GM12878 (cell line): ENCODE data around the gene LGMN. TPM values are rescaled to one million over a fixed set of nuclear protein-coding genes. Genes with fewer than 3 reads are reported as not detected.

Source experiments
- ATAC-seq: fragments of 200-7000 bp; cut with Tn5 transposase; 3 replicates; pipeline ENCODE4 v1.9.1; 2020; ENCODE audit warnings: mild to moderate bottlenecking, moderate library complexity
- BruUV-seq: library from RNA; stranded (reverse); fragments of 400-500 nt; replicated peaks from 2 replicates; lab custom pipeline; 2021; lab: Mats Ljungman, UMichigan
- CTCF ChIA-PET: fragments of 300-600 bp; sonication (Branson Sonifier 250); formaldehyde crosslinking; extraction: SDS; loops from one replicate; lab custom pipeline; 2021; ENCODE audit warnings: inconsistent platforms; lab: Yijun Ruan, JAX
- POLR2A ChIA-PET: fragments of 350-600 bp; formaldehyde crosslinking; extraction: SDS; loops from one replicate; lab custom pipeline; 2021; ENCODE audit warnings: inconsistent platforms; lab: Charles Lee
- RAD21 ChIA-PET: fragments of 300-600 bp; sonication (Branson Sonifier 250); formaldehyde crosslinking; loops from one replicate; lab custom pipeline; 2023; ENCODE audit warnings: antibody characterized with exemption; ENCODE audit not compliant: unreplicated experiment; lab: Charles Lee
- SMC1A ChIA-PET: fragments of 300-600 bp; sonication (Branson Sonifier 250); formaldehyde crosslinking; loops from one replicate; lab custom pipeline; 2023; ENCODE audit not compliant: unreplicated experiment, uncharacterized antibody; lab: Charles Lee
- DNase-seq: peaks from one replicate; pipeline ENCODE4 v3.0.0-alpha.2; 2011; ENCODE audit warnings: low read depth, low spot score
- FAIRE-seq: peaks from 3 replicates; lab custom pipeline; 2011; peaks lifted over from hg19 to GRCh38; lab: Jason Lieb, UNC
- H2AFZ ChIP-seq: 2 replicates; pipeline ENCODE4 v1.6.0; 2011; ENCODE audit warnings: low read depth, low read length, control low read depth; ENCODE audit not compliant: control insufficient read depth
- H3K27ac ChIP-seq: 2 replicates; pipeline ENCODE4 v1.5.1; 2011; ENCODE audit warnings: control low read depth; ENCODE audit not compliant: control insufficient read depth, insufficient read depth
- H3K27me3 ChIP-seq, 2 experiments: replicated peaks in 1 of 2; 2 replicates each; pipeline versions ENCODE4 v1.6.0 to v1.6.1; 2011; ENCODE audit warnings: low read length in 1 of 2; ENCODE audit not compliant: control insufficient read depth in 2 of 2, insufficient read depth in 2 of 2
- H3K36me3 ChIP-seq, 2 experiments: 2 replicates each; pipeline ENCODE4 v1.5.1; 2011; ENCODE audit warnings: low read length in 1 of 2; ENCODE audit not compliant: control insufficient read depth in 2 of 2, insufficient read depth in 2 of 2
- H3K4me1 ChIP-seq: 2 replicates; pipeline ENCODE4 v1.6.1; 2011; ENCODE audit warnings: mild to moderate bottlenecking, low read length, moderate library complexity, mixed read lengths; ENCODE audit not compliant: control insufficient read depth, insufficient read depth
- H3K4me2 ChIP-seq: 2 replicates; pipeline ENCODE4 v1.6.0; 2011; ENCODE audit warnings: control low read depth; ENCODE audit not compliant: control insufficient read depth, insufficient read depth
- H3K4me3 ChIP-seq: fragments of 200-600 bp; sonication (generic); 2 replicates; pipeline ENCODE4 v1.5.1; 2016
- H3K79me2 ChIP-seq: 2 replicates; pipeline ENCODE4 v1.6.0; 2011; ENCODE audit warnings: low read length; ENCODE audit not compliant: control insufficient read depth, insufficient read depth
- H3K9ac ChIP-seq: 2 replicates; pipeline ENCODE4 v1.8.0; 2011; ENCODE audit warnings: low read length, control low read depth, mixed read lengths; ENCODE audit not compliant: control insufficient read depth, insufficient read depth
- H3K9me3 ChIP-seq: replicated peaks from 3 replicates; pipeline ENCODE4 v1.5.1; 2011; ENCODE audit warnings: mild to moderate bottlenecking, low read length; ENCODE audit not compliant: control insufficient read depth, insufficient read depth
- H4K20me1 ChIP-seq: 2 replicates; pipeline ENCODE4 v1.6.0; 2011; ENCODE audit not compliant: control insufficient read depth, insufficient read depth
- ETV6 ChIP-seq, 2 experiments: fragments of 450-650 bp in 1 of 2; IDR thresholded peaks in 1 of 2; conservative IDR thresholded peaks in 1 of 2; 2 replicates each; pipeline ENCODE4 v1.6.1; 2014; ENCODE audit warnings: antibody characterized with exemption in 1 of 2, borderline replicate concordance in 1 of 2, low read depth in 1 of 2, mild to moderate bottlenecking in 1 of 2, moderate library complexity in 1 of 2
- HSF1 ChIP-seq: fragments of 150-350 bp; IDR thresholded peaks from 2 replicates; pipeline ENCODE4 v1.6.1; 2014; ENCODE audit warnings: mild to moderate bottlenecking, low read depth, low read length
- JUNB ChIP-seq: IDR thresholded peaks from 2 replicates; pipeline ENCODE4 v1.6.1; 2016; ENCODE audit warnings: antibody characterized with exemption, mild to moderate bottlenecking
- JUND ChIP-seq: IDR thresholded peaks from 2 replicates; pipeline ENCODE4 v1.6.1; 2012; ENCODE audit warnings: low read depth, mild to moderate bottlenecking, low read length, improper control_type of control experiment, moderate library complexity
- MEF2B ChIP-seq: fragments of 450-650 bp; IDR thresholded peaks from 2 replicates; pipeline ENCODE4 v1.6.1; 2018; ENCODE audit warnings: mild to moderate bottlenecking, moderate library complexity; ENCODE audit not compliant: partially characterized antibody, poor library complexity, severe bottlenecking
- NKRF ChIP-seq: fragments of 450-650 bp; conservative IDR thresholded peaks from 2 replicates; pipeline ENCODE4 v1.6.1; 2017; ENCODE audit warnings: mild to moderate bottlenecking, moderate library complexity
- RBBP5 ChIP-seq: fragments of 200-600 bp; sonication (generic); conservative IDR thresholded peaks from 2 replicates; pipeline ENCODE4 v1.6.1; 2016
- RELA ChIP-seq: fragments of 450-650 bp; IDR thresholded peaks from 2 replicates; pipeline ENCODE4 v1.8.0; 2014; ENCODE audit warnings: borderline replicate concordance; ENCODE audit not compliant: partially characterized antibody
- RFX5 ChIP-seq: IDR thresholded peaks from 2 replicates; pipeline ENCODE4 v1.6.1; 2011; ENCODE audit warnings: low read depth, low read length, improper control_type of control experiment
- SMC3 ChIP-seq: IDR thresholded peaks from 2 replicates; pipeline ENCODE4 v1.6.1; 2011; ENCODE audit warnings: low read length, improper control_type of control experiment, borderline replicate concordance
- SREBF1 ChIP-seq: IDR thresholded peaks from 2 replicates; pipeline ENCODE4 v1.6.1; 2012; ENCODE audit warnings: mild to moderate bottlenecking, low read length
- TCF12 ChIP-seq: IDR thresholded peaks from 2 replicates; pipeline ENCODE4 v1.6.1; 2011; ENCODE audit warnings: low read depth, mild to moderate bottlenecking, low read length
- TCF3 ChIP-seq: IDR thresholded peaks from 2 replicates; pipeline ENCODE4 v1.6.1; 2012; ENCODE audit warnings: low read depth, mild to moderate bottlenecking, low read length, borderline replicate concordance; ENCODE audit not compliant: insufficient read depth
- WGBS: methylation state at CpG from one replicate; pipeline ENCODE4 v1.1.6; 2016; ENCODE audit warnings: low lambda C conversion rate; ENCODE audit not compliant: insufficient replicate concordance, insufficient coverage; ENCODE audit errors: missing lambda C conversion rate; 5-methylcytosine and 5-hydroxymethylcytosine counted together
- in situ Hi-C: fragments of 300-500 bp; cut with MboI; formaldehyde crosslinking; loops from 9 replicates; pipeline ENCODE4 v1.14.3; 2018; ENCODE audit warnings: mixed read lengths
- intact Hi-C: fragments of 100-400 bp; cut with micrococcal nuclease; formaldehyde crosslinking; loops from one replicate; pipeline ENCODE4 v1.14.2; 2022; ENCODE audit not compliant: unreplicated experiment
- polyA plus RNA-seq, 11 experiments: library from polyadenylated mRNA; depleted of rRNA in 4 of 11; unstranded in 6 of 11; stranded (reverse) in 5 of 11; fragments of >200 nt; fragmentation: Nextera tagmentation in 4 of 11; fragmentation: Illumina TruSeq in 1 of 11; extraction: Ambion mirVana in 4 of 11; extraction: Trizol in 1 of 11; gene quantifications; 1 replicate in 1 of 11; 2 replicates in 10 of 11; pipeline versions ENCODE4 v1.2.1 to v1.2.3, GENCODE V29; 2011 to 2016; ENCODE audit warnings: inconsistent platforms in 2 of 11, missing spikeins in 2 of 11, low read depth in 1 of 11
- total RNA-seq, 4 experiments: library from RNA; depleted of rRNA in 3 of 4; stranded (reverse); fragments of >200 nt in 3 of 4; fragmentation: Illumina TruSeq in 1 of 4; extraction: Trizol in 1 of 4; gene quantifications; 2 replicates each; pipeline versions ENCODE4 v1.2.1 to v1.2.3, GENCODE V29; 2013 to 2021
- TF ChIP-seq, protein P1 (sequence below): fragments of 450-650 bp; formaldehyde crosslinking; IDR thresholded peaks from 2 replicates; pipeline ENCODE4 v1.5.0; 2022; ENCODE audit warnings: mild to moderate bottlenecking, missing genetic modification characterization
- TF ChIP-seq, protein P2 (sequence below): IDR thresholded peaks from 2 replicates; pipeline ENCODE4 v1.6.1; 2012; ENCODE audit warnings: low read depth, low read length, improper control_type of control experiment

The LGMN gene
- total and polyA plus RNA-seq, 10 of the 15 experiments (the other 5 are each of a cell fraction or from before 2014, with no cell fraction given) = 0.71 to 192 (median 3.9) TPM

DNA sequence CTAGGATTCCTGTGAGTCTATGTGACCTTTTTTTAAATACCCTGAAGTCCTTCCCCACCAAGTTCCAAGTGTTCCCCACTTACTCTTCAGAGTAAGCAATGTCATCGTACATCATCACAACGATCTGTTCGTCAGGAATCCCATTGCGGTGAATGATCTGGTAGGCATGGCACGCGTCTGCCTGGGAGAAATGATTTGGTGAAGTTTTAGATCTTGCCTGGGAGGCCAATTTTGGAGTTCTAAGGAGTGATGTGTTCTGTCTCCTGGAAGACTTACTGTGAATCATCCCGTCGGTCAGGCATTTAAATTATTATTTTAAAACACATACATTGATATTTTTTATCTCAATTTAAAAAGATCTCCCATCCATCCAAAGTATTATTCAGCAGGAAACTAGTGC lies 29.8 kb downstream of the LGMN start:
- in situ Hi-C loops (no loop called here), intact Hi-C loops (loop anchor here (10.0 kb wide), 1 partner anchor 446 kb away; no protein-coding TSS in a partner anchor)
- H3K4me3 ChIP-seq = no peak overlapping the region
- no peak overlapping the region for H3K27ac ChIP-seq
- H3K79me2 ChIP-seq = no peaks in the 10 kb centered on the region
- no TSS peak for BruUV-seq
- POLR2A ChIA-PET = interaction anchor here (1.2 kb wide), 1 partner anchor 36 kb away, joined by 3 read pairs; no protein-coding TSS in a partner anchor
- ATAC-seq (no peak), DNase-seq (no peak), FAIRE-seq (no peak)
- H3K27me3 ChIP-seq = no peaks in the 10 kb centered on the region
- H3K4me1 ChIP-seq = no peaks in the 10 kb centered on the region
- H3K9me3 ChIP-seq = no peaks in the 10 kb centered on the region; the same call in 2 of the 3 replicates
- H3K9ac ChIP-seq = no peak overlapping the region
- RAD21 ChIA-PET = interaction anchor here (1.5 to 7.8 kb wide), 3 partner anchors 32 to 64 kb away, joined by 4 to 106 read pairs (median 6); no protein-coding TSS in a partner anchor
- H3K36me3 ChIP-seq = peaks cover 0 to 5% of the 10 kb centered on the region in 2 experiments; a peak in 2 of 4 replicates
- H4K20me1 ChIP-seq = no peaks in the 10 kb centered on the region; the same call in 1 of the 2 replicates
- 97% methylated on average over 8 of the region's 8 CpGs for WGBS
- no peak overlapping the region for H2AFZ ChIP-seq
- CTCF ChIA-PET = interaction anchor here (1.6 to 2.9 kb wide), 3 partner anchors 62 to 68 kb away, joined by 11 to 27 read pairs (median 11); no protein-coding TSS in a partner anchor
- TF ChIP-seq SMC3 = no peak
- TF ChIP-seq, protein P1, sequence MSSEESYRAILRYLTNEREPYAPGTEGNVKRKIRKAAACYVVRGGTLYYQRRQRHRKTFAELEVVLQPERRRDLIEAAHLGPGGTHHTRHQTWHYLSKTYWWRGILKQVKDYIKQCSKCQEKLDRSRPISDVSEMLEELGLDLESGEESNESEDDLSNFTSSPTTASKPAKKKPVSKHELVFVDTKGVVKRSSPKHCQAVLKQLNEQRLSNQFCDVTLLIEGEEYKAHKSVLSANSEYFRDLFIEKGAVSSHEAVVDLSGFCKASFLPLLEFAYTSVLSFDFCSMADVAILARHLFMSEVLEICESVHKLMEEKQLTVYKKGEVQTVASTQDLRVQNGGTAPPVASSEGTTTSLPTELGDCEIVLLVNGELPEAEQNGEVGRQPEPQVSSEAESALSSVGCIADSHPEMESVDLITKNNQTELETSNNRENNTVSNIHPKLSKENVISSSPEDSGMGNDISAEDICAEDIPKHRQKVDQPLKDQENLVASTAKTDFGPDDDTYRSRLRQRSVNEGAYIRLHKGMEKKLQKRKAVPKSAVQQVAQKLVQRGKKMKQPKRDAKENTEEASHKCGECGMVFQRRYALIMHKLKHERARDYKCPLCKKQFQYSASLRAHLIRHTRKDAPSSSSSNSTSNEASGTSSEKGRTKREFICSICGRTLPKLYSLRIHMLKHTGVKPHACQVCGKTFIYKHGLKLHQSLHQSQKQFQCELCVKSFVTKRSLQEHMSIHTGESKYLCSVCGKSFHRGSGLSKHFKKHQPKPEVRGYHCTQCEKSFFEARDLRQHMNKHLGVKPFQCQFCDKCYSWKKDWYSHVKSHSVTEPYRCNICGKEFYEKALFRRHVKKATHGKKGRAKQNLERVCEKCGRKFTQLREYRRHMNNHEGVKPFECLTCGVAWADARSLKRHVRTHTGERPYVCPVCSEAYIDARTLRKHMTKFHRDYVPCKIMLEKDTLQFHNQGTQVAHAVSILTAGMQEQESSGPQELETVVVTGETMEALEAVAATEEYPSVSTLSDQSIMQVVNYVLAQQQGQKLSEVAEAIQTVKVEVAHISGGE (CRISPR knock-in tag) = no peak
- TF ChIP-seq JUNB = no peak
- TF ChIP-seq SREBF1 = no peak
- no peak for TF ChIP-seq TCF3
- no peak for TF ChIP-seq RFX5
- no peak for TF ChIP-seq ETV6 (conservative IDR thresholded peaks at IDR 0.05 in 1 of 2, IDR thresholded peaks at IDR 0.05 in 1 of 2; ENCODE audit: borderline replicate concordance in 1 of 2, low read depth in 1 of 2)
- no peak for TF ChIP-seq TCF12
- no peak for TF ChIP-seq MEF2B
- TF ChIP-seq, protein P2, sequence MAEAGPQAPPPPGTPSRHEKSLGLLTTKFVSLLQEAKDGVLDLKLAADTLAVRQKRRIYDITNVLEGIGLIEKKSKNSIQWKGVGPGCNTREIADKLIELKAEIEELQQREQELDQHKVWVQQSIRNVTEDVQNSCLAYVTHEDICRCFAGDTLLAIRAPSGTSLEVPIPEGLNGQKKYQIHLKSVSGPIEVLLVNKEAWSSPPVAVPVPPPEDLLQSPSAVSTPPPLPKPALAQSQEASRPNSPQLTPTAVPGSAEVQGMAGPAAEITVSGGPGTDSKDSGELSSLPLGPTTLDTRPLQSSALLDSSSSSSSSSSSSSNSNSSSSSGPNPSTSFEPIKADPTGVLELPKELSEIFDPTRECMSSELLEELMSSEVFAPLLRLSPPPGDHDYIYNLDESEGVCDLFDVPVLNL = no peak
- no peak for TF ChIP-seq RELA
- TF ChIP-seq JUND = no peak
- TF ChIP-seq RBBP5 = no peak
- no peak for TF ChIP-seq HSF1
- TF ChIP-seq NKRF = no peak
- SMC1A ChIA-PET = interaction anchor here (0.9 to 11.0 kb wide), 6 partner anchors 20 to 66 kb away, joined by 3 to 151 read pairs (median 4); no protein-coding TSS in a partner anchor
- H3K4me2 ChIP-seq = no peak overlapping the region
